Calu3 (cell line): ENCODE measurements around the gene GLIPR2. TPM values are rescaled to one million over a fixed set of nuclear protein-coding genes. Genes with fewer than 3 reads are reported as not detected.

Experiments used
- BruUV-seq: library from RNA; stranded (reverse); fragments of 400-500 nt; replicated peaks from 2 replicates; lab custom pipeline; 2021; lab: Mats Ljungman, UMichigan
- CTCF ChIA-PET: fragments of 300-600 bp; sonication (Branson Sonifier 250); formaldehyde crosslinking; loops from one replicate; lab custom pipeline; 2022; ENCODE audit warnings: antibody characterized with exemption; lab: Charles Lee
- DNase-seq: peaks from one replicate; pipeline ENCODE4 v3.0.0; 2022
- H3K27ac Mint-ChIP-seq: one replicate; pipeline ENCODE4 v1.8.0; 2022; ENCODE audit warnings: mixed read lengths; ENCODE audit not compliant: unreplicated experiment
- H3K27me3 Mint-ChIP-seq: one replicate; pipeline ENCODE4 v1.8.0; 2022; ENCODE audit warnings: mixed read lengths; ENCODE audit not compliant: unreplicated experiment
- H3K36me3 Mint-ChIP-seq: one replicate; pipeline ENCODE4 v1.8.0; 2022; ENCODE audit warnings: mild to moderate bottlenecking, moderate library complexity, mixed read lengths; ENCODE audit not compliant: insufficient read depth, unreplicated experiment
- H3K4me1 Mint-ChIP-seq: one replicate; pipeline ENCODE4 v1.8.0; 2022; ENCODE audit warnings: mild to moderate bottlenecking, low read depth, mixed read lengths; ENCODE audit not compliant: unreplicated experiment
- H3K4me3 Mint-ChIP-seq: one replicate; pipeline ENCODE4 v1.8.0; 2022; ENCODE audit warnings: mild to moderate bottlenecking, low read depth, moderate library complexity, mixed read lengths; ENCODE audit not compliant: unreplicated experiment
- H3K9me3 Mint-ChIP-seq: one replicate; pipeline ENCODE4 v1.8.0; 2022; ENCODE audit warnings: low read depth, mixed read lengths; ENCODE audit not compliant: unreplicated experiment
- CTCF ChIP-seq: fragments of 200-600 bp; IDR thresholded peaks from one replicate; pipeline ENCODE4 v1.8.0; 2022; ENCODE audit warnings: antibody characterized with exemption; ENCODE audit not compliant: unreplicated experiment
- intact Hi-C: fragments of 100-400 bp; cut with micrococcal nuclease; formaldehyde crosslinking; loops from one replicate; pipeline ENCODE4 v1.10.0; 2022; ENCODE audit not compliant: unreplicated experiment
- total RNA-seq: library from RNA; stranded (reverse); gene quantifications from 2 replicates; pipeline ENCODE4 v1.2.3, GENCODE V29; 2022

GLIPR2 gene
- total RNA-seq, 1 experiment from 2014 or later, result 0.19 TPM

- DNase-seq, result no peak
- peak overlapping the region; percentile 52 for H3K4me3 Mint-ChIP-seq
- CTCF ChIA-PET, result no interaction called here
Measured at GRCh38 chr9:36135741-36136271, 727 bp upstream of the GLIPR2 start.

GRCh38 chr9:36136894-36137391, 410 bp downstream of the GLIPR2 start:
- H3K4me3 Mint-ChIP-seq, result peak overlapping the region; percentile 75
- BruUV-seq, result no TSS peak
- peaks cover 24% of the 10 kb centered on the region for H3K27me3 Mint-ChIP-seq
- no peak for DNase-seq
- intact Hi-C loops, result no loop called here
- H3K4me1 Mint-ChIP-seq, result peaks cover 8% of the 10 kb centered on the region
- TF ChIP-seq CTCF, result no peak
- no peaks in the 10 kb centered on the region for H3K9me3 Mint-ChIP-seq
- CTCF ChIA-PET, result no interaction called here
- H3K36me3 Mint-ChIP-seq, result peaks cover 6% of the 10 kb centered on the region
- H3K27ac Mint-ChIP-seq, result no peak overlapping the region

More at GRCh38 chr9:36135741-36136271, 727 bp upstream of the GLIPR2 start:
- intact Hi-C loops, result no loop called here
- no peaks in the 10 kb centered on the region for H3K9me3 Mint-ChIP-seq
- no peak for TF ChIP-seq CTCF
- peaks cover 24% of the 10 kb centered on the region for H3K27me3 Mint-ChIP-seq
- no peak overlapping the region for H3K27ac Mint-ChIP-seq
- peaks cover 6% of the 10 kb centered on the region for H3K36me3 Mint-ChIP-seq
- H3K4me1 Mint-ChIP-seq, result peaks cover 8% of the 10 kb centered on the region
- no TSS peak for BruUV-seq

- H3K27me3 Mint-ChIP-seq, result peaks cover 24% of the 10 kb centered on the region
- H3K9me3 Mint-ChIP-seq, result no peaks in the 10 kb centered on the region
- peaks cover 6% of the 10 kb centered on the region for H3K36me3 Mint-ChIP-seq
- DNase-seq, result no peak
- peak overlapping the region; percentile 75 for H3K4me3 Mint-ChIP-seq
- no TSS peak for BruUV-seq
- H3K4me1 Mint-ChIP-seq, result peaks cover 8% of the 10 kb centered on the region
- CTCF ChIA-PET, result no interaction called here
- TF ChIP-seq CTCF, result no peak
- intact Hi-C loops, result no loop called here
- H3K27ac Mint-ChIP-seq, result no peak overlapping the region
Measured at GRCh38 chr9:36137392-36138004, 965 bp downstream of the GLIPR2 start.

- BruUV-seq, result no TSS peak
- CTCF ChIA-PET, result no interaction called here
- peaks cover 24% of the 10 kb centered on the region for H3K27me3 Mint-ChIP-seq
Measured at GRCh38 chr9:36138496-36138895, 2.0 kb downstream of the GLIPR2 start.

More at GRCh38 chr9:36138496-36138895, 2.0 kb downstream of the GLIPR2 start:
- no peak overlapping the region for H3K27ac Mint-ChIP-seq
- DNase-seq, result no peak
- peaks cover 6% of the 10 kb centered on the region for H3K36me3 Mint-ChIP-seq
- peaks cover 8% of the 10 kb centered on the region for H3K4me1 Mint-ChIP-seq
- TF ChIP-seq CTCF, result no peak
- no peaks in the 10 kb centered on the region for H3K9me3 Mint-ChIP-seq
- intact Hi-C loops, result no loop called here
- no peak overlapping the region for H3K4me3 Mint-ChIP-seq
